PC-9 (cell line): ENCODE results near the gene LBHD2.

Experiments
- CTCF ChIP-seq: fragments of 200-600 bp; sonication (generic); conservative IDR thresholded peaks from 2 replicates; pipeline ENCODE4 v1.6.1; 2017; ENCODE audit warnings: mixed run types, antibody characterized with exemption, mild to moderate bottlenecking, moderate library complexity
- EZH2 ChIP-seq: fragments of 200-600 bp; sonication (generic); IDR thresholded peaks from 2 replicates; pipeline ENCODE4 v1.8.0; 2017; ENCODE audit warnings: antibody characterized with exemption, low read depth

- TF ChIP-seq CTCF (no peak), EZH2 (no peak)
Observed at GRCh38 chr14:103070971-103071542, 13.0 kb upstream of the LBHD2 start.
